ENCODE measurements around the gene GALNT10. TPM values are rescaled to one million over a fixed set of nuclear protein-coding genes. Genes with fewer than 3 reads are reported as not detected.

Gene GALNT10
- total and polyA plus RNA-seq, 2 donors (not counting 1 experiment from before 2014, with no cell fraction given), result 18.3 to 35.8 TPM

DNA sequence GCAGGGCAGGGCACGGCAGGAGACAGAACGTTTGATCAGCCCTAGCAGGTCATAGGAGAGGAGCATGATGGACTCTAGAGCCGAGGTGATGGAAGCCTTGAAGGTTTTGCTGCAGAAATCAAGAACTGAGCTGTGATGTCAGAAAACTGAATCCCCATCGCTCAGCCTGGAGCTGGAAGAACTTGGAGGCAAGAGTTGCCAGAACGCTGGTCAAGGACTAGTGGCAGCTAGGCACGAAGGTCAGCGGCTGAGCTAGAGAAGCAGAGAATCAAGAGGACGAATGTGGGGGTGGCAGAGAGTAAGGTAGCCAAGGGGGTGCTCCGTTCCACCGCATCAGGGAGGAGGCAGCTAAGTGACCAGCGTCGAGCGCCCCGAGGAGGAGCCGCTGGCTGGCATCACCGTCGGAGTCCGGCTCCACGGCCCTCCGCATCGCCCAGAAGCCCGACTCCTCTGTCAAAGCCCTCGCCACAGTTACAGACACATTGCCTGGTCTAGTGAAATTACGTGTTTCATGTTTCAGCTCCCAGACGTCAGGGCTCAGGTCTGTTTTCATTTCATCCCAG lies 1.2 kb upstream of the GALNT10 start:
- no peak overlapping the region for H3K9ac ChIP-seq (ENCODE audit: insufficient read depth, low read length)
- no peaks in the 10 kb centered on the region for H3K9me3 ChIP-seq (ENCODE audit: control insufficient read depth, insufficient read depth, low read depth, low read length)
- H3K4me1 ChIP-seq (ENCODE audit: control insufficient read depth, extremely low read depth, insufficient read depth, low read length), result peaks cover 3% of the 10 kb centered on the region
- H3K27me3 ChIP-seq (ENCODE audit: control insufficient read depth, insufficient read depth, low read length), result no peaks in the 10 kb centered on the region
- DNase-seq (ENCODE audit: low read depth in 2 of 2), result no peak
- peak overlapping the region; percentile 48 to 90 (median 80) for H3K4me3 ChIP-seq (replicated peaks in 1 of 4; ENCODE audit: control extremely low read depth in 1 of 4, insufficient read depth in 1 of 4, low read depth in 3 of 4, low read length in 4 of 4)
- peak overlapping the region; percentile 92 for H3K4me2 ChIP-seq (ENCODE audit: extremely low read depth, insufficient read depth, low read length)
- TF ChIP-seq CTCF (conservative IDR thresholded peaks at IDR 0.05 in 1 of 2, IDR thresholded peaks at IDR 0.05 in 1 of 2; ENCODE audit: low read depth in 1 of 2, low read length in 2 of 2), result no peak
- TF ChIP-seq EZH2 (IDR thresholded peaks at IDR 0.05; ENCODE audit: low read length, missing control alignments), result peak; percentile 54
- H3K27ac ChIP-seq (ENCODE audit: insufficient read depth, low read length), result no peak overlapping the region
- H3K36me3 ChIP-seq (ENCODE audit: control insufficient read depth, insufficient read depth, low read length), result no peaks in the 10 kb centered on the region
- H2AFZ ChIP-seq (ENCODE audit: low read length), result peak overlapping the region; percentile 87
- H4K20me1 ChIP-seq (ENCODE audit: control insufficient read depth, extremely low read depth, insufficient read depth, low read length), result no peaks in the 10 kb centered on the region
- H3K79me2 ChIP-seq (ENCODE audit: control insufficient read depth, insufficient read depth, low read length), result peaks cover 4% of the 10 kb centered on the region

- Histone ChIP-seq H3K4me2 (ENCODE audit: extremely low read depth, insufficient read depth, low read length) (peak overlapping the region; percentile 92), H3K36me3 (ENCODE audit: control insufficient read depth, insufficient read depth, low read length) (no peaks in the 10 kb centered on the region), H2AFZ (ENCODE audit: low read length) (peak overlapping the region; percentile 87), H3K4me3 (replicated peaks in 1 of 4; ENCODE audit: control extremely low read depth in 1 of 4, insufficient read depth in 1 of 4, low read depth in 3 of 4, low read length in 4 of 4) (peak overlapping the region; percentile 48 to 90 (median 80)), H3K9me3 (ENCODE audit: control insufficient read depth, insufficient read depth, low read depth, low read length) (no peaks in the 10 kb centered on the region), H3K9ac (ENCODE audit: insufficient read depth, low read length) (peak overlapping the region; percentile 77), H3K27me3 (ENCODE audit: control insufficient read depth, insufficient read depth, low read length) (no peaks in the 10 kb centered on the region), H3K27ac (ENCODE audit: insufficient read depth, low read length) (peak overlapping the region; percentile 11), H3K79me2 (ENCODE audit: control insufficient read depth, insufficient read depth, low read length) (peaks cover 4% of the 10 kb centered on the region), H3K4me1 (ENCODE audit: control insufficient read depth, extremely low read depth, insufficient read depth, low read length) (peaks cover 3% of the 10 kb centered on the region), H4K20me1 (ENCODE audit: control insufficient read depth, extremely low read depth, insufficient read depth, low read length) (no peaks in the 10 kb centered on the region)
- DNase-seq (ENCODE audit: low read depth in 2 of 2), result peak; percentile 73 to 74
- TF ChIP-seq EZH2 (IDR thresholded peaks at IDR 0.05; ENCODE audit: low read length, missing control alignments), result no peak
- peak; percentile 29 to 43 for TF ChIP-seq CTCF (conservative IDR thresholded peaks at IDR 0.05 in 1 of 2, IDR thresholded peaks at IDR 0.05 in 1 of 2; ENCODE audit: low read depth in 1 of 2, low read length in 2 of 2)
These were observed 526 bp upstream of the GALNT10 start for GRCh38 chr5:154189819-154190594.

DNA sequence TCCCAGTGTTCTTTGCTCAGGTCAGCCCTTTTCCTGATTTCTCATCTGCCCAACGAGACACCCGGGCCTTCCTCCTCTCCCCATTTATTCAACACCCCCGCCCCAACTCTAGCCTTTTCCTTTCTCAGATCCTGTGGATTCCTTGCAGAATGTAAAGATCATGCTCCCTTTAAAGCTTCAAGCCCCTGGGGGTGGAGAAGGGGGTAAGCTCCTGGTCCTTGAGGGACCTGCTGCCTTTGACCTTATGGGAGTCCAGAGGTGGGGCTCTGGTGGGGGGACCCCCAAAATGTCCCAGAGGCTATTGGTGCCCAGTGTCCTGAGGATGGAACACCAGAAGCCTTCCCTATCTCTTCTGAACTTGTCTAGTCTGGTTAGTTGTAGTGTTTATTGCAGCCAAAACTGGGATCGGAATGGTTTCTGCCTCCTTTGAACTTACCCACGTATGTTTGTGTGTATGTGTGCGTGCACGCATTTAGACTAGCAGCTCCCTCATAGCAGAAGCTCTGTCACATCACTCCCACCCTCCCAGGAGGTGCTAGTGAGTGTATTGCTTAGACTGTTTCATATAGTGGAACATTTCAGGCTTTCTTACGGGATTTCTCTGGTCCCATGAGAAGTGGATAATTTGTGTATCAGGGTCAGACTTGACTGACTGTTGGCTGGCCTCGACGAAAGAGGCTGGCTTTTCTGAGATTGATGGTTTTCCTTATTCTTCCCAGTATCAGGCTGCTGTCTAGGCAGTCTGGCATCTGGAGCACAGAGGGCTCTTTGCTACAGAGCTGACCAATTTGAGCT lies 1.1 kb downstream of the GALNT10 start:
- Histone ChIP-seq H4K20me1 (ENCODE audit: control insufficient read depth, extremely low read depth, insufficient read depth, low read length) (no peaks in the 10 kb centered on the region), H3K27me3 (ENCODE audit: control insufficient read depth, insufficient read depth, low read length) (no peaks in the 10 kb centered on the region), H3K27ac (ENCODE audit: insufficient read depth, low read length) (no peak overlapping the region), H3K9ac (ENCODE audit: insufficient read depth, low read length) (no peak overlapping the region), H3K4me3 (replicated peaks in 1 of 4; ENCODE audit: control extremely low read depth in 1 of 4, insufficient read depth in 1 of 4, low read depth in 3 of 4, low read length in 4 of 4) (peak overlapping the region; percentile 42 to 78 (median 76)), H3K9me3 (ENCODE audit: control insufficient read depth, insufficient read depth, low read depth, low read length) (no peaks in the 10 kb centered on the region), H3K79me2 (ENCODE audit: control insufficient read depth, insufficient read depth, low read length) (peaks cover 4% of the 10 kb centered on the region), H2AFZ (ENCODE audit: low read length) (no peak overlapping the region), H3K4me2 (ENCODE audit: extremely low read depth, insufficient read depth, low read length) (peak overlapping the region; percentile 59), H3K4me1 (ENCODE audit: control insufficient read depth, extremely low read depth, insufficient read depth, low read length) (peaks cover 3% of the 10 kb centered on the region), H3K36me3 (ENCODE audit: control insufficient read depth, insufficient read depth, low read length) (no peaks in the 10 kb centered on the region)
- TF ChIP-seq CTCF (conservative IDR thresholded peaks at IDR 0.05 in 1 of 2, IDR thresholded peaks at IDR 0.05 in 1 of 2; ENCODE audit: low read depth in 1 of 2, low read length in 2 of 2), result peak in 1 of 2 donors; percentile 6
- TF ChIP-seq EZH2 (IDR thresholded peaks at IDR 0.05; ENCODE audit: low read length, missing control alignments), result no peak
- peak; percentile 46 to 58 for DNase-seq (ENCODE audit: low read depth in 2 of 2)

All from fibroblast of lung (primary cell).